Activated CD8-positive, alpha-beta T cell treated with anti-CD3 and anti-CD28 coated beads for 36 hours (primary cell): ENCODE results near the gene SOX15. TPM values are rescaled to one million over a fixed set of nuclear protein-coding genes. Genes with fewer than 3 reads are reported as not detected.
"Not testable (repeated sequence)": the region's sequence is repeated elsewhere in the genome, so short reads cannot be mapped to it uniquely, and the experiment has no call there.

Experiments used
- ATAC-seq: fragments of 200-7000 bp; cut with Tn5 transposase; one replicate; pipeline ENCODE4 v1.10.0; 2021; ENCODE audit warnings: mild to moderate bottlenecking, moderate library complexity
- CTCF ChIA-PET: fragments of 350-600 bp; sonication (Branson Sonifier 250); formaldehyde crosslinking; loops from one replicate; lab custom pipeline; 2021; ENCODE audit warnings: antibody characterized with exemption; lab: Charles Lee
- POLR2A ChIA-PET: fragments of 350-600 bp; sonication (Branson Sonifier 250); formaldehyde crosslinking; loops from one replicate; lab custom pipeline; 2021; ENCODE audit warnings: antibody characterized with exemption; lab: Charles Lee
- DNase-seq: peaks from one replicate; pipeline ENCODE4 v3.0.0-alpha.2; 2020
- H3K27ac Mint-ChIP-seq: one replicate; pipeline ENCODE4 v1.8.0; 2021; ENCODE audit warnings: mild to moderate bottlenecking, mixed read lengths
- H3K27me3 Mint-ChIP-seq: one replicate; pipeline ENCODE4 v1.8.0; 2021; ENCODE audit warnings: mixed read lengths
- H3K36me3 Mint-ChIP-seq: one replicate; pipeline ENCODE4 v1.8.0; 2021; ENCODE audit warnings: low read depth, mixed read lengths
- H3K4me1 Mint-ChIP-seq: one replicate; pipeline ENCODE4 v1.8.0; 2021; ENCODE audit warnings: low read depth, mixed read lengths
- H3K4me3 Mint-ChIP-seq: one replicate; pipeline ENCODE4 v1.8.0; 2021; ENCODE audit warnings: mild to moderate bottlenecking, moderate library complexity, mixed read lengths
- H3K9me3 Mint-ChIP-seq: one replicate; pipeline ENCODE4 v1.8.0; 2021; ENCODE audit warnings: mixed read lengths
- CTCF ChIP-seq: fragments of 200-600 bp; IDR thresholded peaks from one replicate; pipeline ENCODE4 v1.8.0; 2022; ENCODE audit warnings: antibody characterized with exemption, mild to moderate bottlenecking
- intact Hi-C: fragments of 100-400 bp; cut with micrococcal nuclease; formaldehyde crosslinking; loops from one replicate; pipeline ENCODE4 v1.10.0; 2022
- total RNA-seq, 2 experiments: library from RNA; stranded (reverse); gene quantifications; one replicate each; pipeline ENCODE4 v1.2.3, GENCODE V29; 2021

Gene SOX15
- total RNA-seq, 2 experiments from 2014 or later: 0.25 TPM; not detected in 1

DNA sequence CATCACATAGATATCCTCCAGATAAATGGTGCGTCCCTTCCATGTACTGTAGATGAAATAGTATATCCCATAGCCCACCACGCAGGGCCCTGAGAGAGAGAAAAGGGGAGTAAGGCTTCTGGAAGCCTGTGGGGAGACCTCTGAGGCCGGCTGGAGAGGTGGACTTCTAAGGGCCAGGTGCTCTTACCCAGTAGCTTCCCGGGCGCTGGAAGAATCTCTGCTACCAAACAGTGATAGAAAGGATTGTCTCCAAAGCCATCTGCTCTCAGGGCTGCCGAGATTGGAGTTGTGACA is 37.0 kb upstream of the SOX15 start:
- Mint-ChIP-seq H3K4me3 (peak overlapping the region; percentile 87), H3K27me3 (no peaks in the 10 kb centered on the region), H3K9me3 (no peaks in the 10 kb centered on the region), H3K4me1 (peaks cover 10% of the 10 kb centered on the region), H3K36me3 (no peaks in the 10 kb centered on the region), H3K27ac (peak overlapping the region; percentile 76)
- intact Hi-C loops: no loop called here
- DNase-seq: no peak
- CTCF ChIA-PET: interaction anchor here (1.0 to 2.3 kb wide), 5 partner anchors 9 to 66 kb away, joined by 3 to 16 read pairs (median 5); partner anchors contain the start of genes FXR2, TP53 and WRAP53
- POLR2A ChIA-PET: interaction anchor here (0.9 to 4.7 kb wide), 9 partner anchors 9 to 257 kb away, joined by 3 to 41 read pairs (median 4); partner anchors contain the start of genes ATP1B2, CD68, FXR2 and SOX15
- ATAC-seq: no peak
- TF ChIP-seq CTCF: no peak

DNA sequence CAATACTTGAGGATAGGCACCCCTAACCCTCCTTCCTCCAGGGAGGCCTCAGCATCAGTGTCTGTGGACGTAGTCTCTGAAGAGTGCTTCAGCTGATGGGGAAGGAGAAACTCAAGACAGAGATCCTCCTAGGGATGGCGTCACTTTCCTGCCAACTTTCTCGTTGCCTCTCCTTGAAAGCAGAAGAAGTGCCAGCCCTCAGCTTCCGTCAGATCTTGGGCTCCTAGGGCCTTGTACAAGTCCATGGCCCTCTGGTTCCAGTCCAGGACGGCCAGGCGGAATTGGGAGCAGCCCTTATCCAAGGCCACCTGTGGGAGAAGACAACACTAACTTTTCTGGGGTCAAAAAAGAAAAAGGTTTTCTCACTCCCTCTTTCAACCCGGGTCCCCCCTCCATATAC is 36.4 kb upstream of the SOX15 start:
- CTCF ChIA-PET: interaction anchor here (1.6 to 2.0 kb wide), 2 partner anchors 46 to 61 kb away, joined by 5 to 6 read pairs; partner anchors contain the start of gene TP53
- no peaks in the 10 kb centered on the region for H3K36me3 Mint-ChIP-seq
- no peak for TF ChIP-seq CTCF
- H3K4me1 Mint-ChIP-seq: peaks cover 10% of the 10 kb centered on the region
- POLR2A ChIA-PET: interaction anchor here (1.0 to 4.7 kb wide), 6 partner anchors 8 to 256 kb away, joined by 3 to 41 read pairs (median 4); partner anchors contain the start of genes ATP1B2, FXR2, SOX15 and TP53
- intact Hi-C loops: no loop called here
- no peaks in the 10 kb centered on the region for H3K9me3 Mint-ChIP-seq
- no peaks in the 10 kb centered on the region for H3K27me3 Mint-ChIP-seq
- H3K4me3 Mint-ChIP-seq: peak overlapping the region; percentile 87
- ATAC-seq (no peak), DNase-seq (no peak)
- H3K27ac Mint-ChIP-seq: no peak overlapping the region

- CTCF ChIA-PET: interaction anchor here (1.6 to 2.0 kb wide), 2 partner anchors 47 to 61 kb away, joined by 5 to 6 read pairs; partner anchors contain the start of gene TP53
- ATAC-seq, H3K9me3 Mint-ChIP-seq, H3K36me3 Mint-ChIP-seq, H3K27ac Mint-ChIP-seq, H3K4me3 Mint-ChIP-seq, H3K27me3 Mint-ChIP-seq, DNase-seq, intact Hi-C loops: not testable (repeated sequence)
- POLR2A ChIA-PET: interaction anchor here (2.5 to 4.7 kb wide), 2 partner anchors 11 to 62 kb away, joined by 15 to 41 read pairs; partner anchors contain the start of genes FXR2, TP53 and WRAP53
- H3K4me1 Mint-ChIP-seq: peaks cover 10% of the 10 kb centered on the region
Measured at GRCh38 chr17:7625749-7626148, 35.9 kb upstream of the SOX15 start.

- POLR2A ChIA-PET: no interaction called here
- H3K27ac Mint-ChIP-seq: no peak overlapping the region
- TF ChIP-seq CTCF: no peak
Measured at GRCh38 chr17:7623661-7624060, 33.8 kb upstream of the SOX15 start.

DNA sequence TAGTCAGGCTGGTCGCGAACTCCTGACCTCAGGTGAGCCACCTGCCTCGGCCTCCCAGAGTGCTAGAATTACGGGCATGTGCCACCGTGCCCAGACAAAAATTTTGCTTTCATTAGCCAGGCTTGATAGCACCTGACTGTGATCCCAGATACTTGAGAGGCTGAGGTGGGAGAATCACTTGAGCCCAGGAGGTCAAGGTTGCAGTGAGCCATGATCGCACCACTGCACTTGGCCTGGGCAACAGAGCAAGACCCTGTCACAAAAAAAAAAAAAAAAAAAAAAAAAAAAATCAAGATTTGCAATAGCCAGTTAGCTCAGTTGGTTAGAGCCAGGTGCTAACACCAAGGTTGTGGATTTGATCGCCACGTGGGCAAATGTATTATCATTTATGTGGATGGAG is 30.9 kb upstream of the SOX15 start:
- H3K36me3 Mint-ChIP-seq: no peaks in the 10 kb centered on the region

More at GRCh38 chr17:7623661-7624060, 33.8 kb upstream of the SOX15 start:
- Mint-ChIP-seq H3K4me3 (no peak overlapping the region), H3K27me3 (no peaks in the 10 kb centered on the region), H3K36me3 (no peaks in the 10 kb centered on the region), H3K4me1 (peaks cover 10% of the 10 kb centered on the region), H3K9me3 (no peaks in the 10 kb centered on the region)
- CTCF ChIA-PET: no interaction called here
- ATAC-seq: no peak
- no peak for DNase-seq
- intact Hi-C loops: no loop called here

More for the DNA sequence above, 30.9 kb upstream of the SOX15 start:
- TF ChIP-seq CTCF: no peak
- intact Hi-C loops: no loop called here
- Mint-ChIP-seq H3K4me3 (no peak overlapping the region), H3K9me3 (no peaks in the 10 kb centered on the region), H3K27me3 (no peaks in the 10 kb centered on the region), H3K27ac (no peak overlapping the region), H3K4me1 (no peaks in the 10 kb centered on the region)
- CTCF ChIA-PET: interaction anchor here (0.6 to 1.8 kb wide), 2 partner anchors 52 to 67 kb away, joined by 3 to 6 read pairs; partner anchors contain the start of gene WRAP53
- DNase-seq (no peak), ATAC-seq (no peak)
- POLR2A ChIA-PET: interaction anchor here (1.0 to 3.1 kb wide), 2 partner anchors 67 to 627 kb away, joined by 3 to 10 read pairs; partner anchors contain the start of genes CTC1, TP53 and WRAP53
